OCI-LY1 (cell line): ENCODE results near the gene FAM9C.

ENCODE experiments used
- H2AFZ ChIP-seq: fragments of 200-600 bp; sonication (generic), shearing (Covaris generic); 2 replicates; pipeline ENCODE4 v1.6.0; 2014; ENCODE audit warnings: antibody characterized with exemption, mild to moderate bottlenecking, low read length
- H3F3A ChIP-seq: fragments of 200-600 bp; sonication (generic), shearing (Covaris generic); 2 replicates; pipeline ENCODE4 v1.6.0; 2014; ENCODE audit warnings: mild to moderate bottlenecking, antibody characterized with exemption, low read length, moderate library complexity; ENCODE audit not compliant: insufficient read depth
- H3K27ac ChIP-seq: fragments of 200-600 bp; sonication (generic); 2 replicates; pipeline ENCODE4 v1.5.1; 2014; ENCODE audit warnings: low read length, mixed run types, mild to moderate bottlenecking, low read depth; ENCODE audit not compliant: poor library complexity, severe bottlenecking
- H3K27me3 ChIP-seq: fragments of 200-600 bp; sonication (generic); 2 replicates; pipeline ENCODE4 v1.6.0; 2014; ENCODE audit warnings: antibody characterized with exemption, mild to moderate bottlenecking, low read length, moderate library complexity; ENCODE audit not compliant: insufficient read depth
- H3K36me3 ChIP-seq: fragments of 200-600 bp; sonication (generic); 2 replicates; pipeline ENCODE4 v1.6.1; 2014; ENCODE audit warnings: mild to moderate bottlenecking, antibody characterized with exemption, low read length, moderate library complexity, mixed read lengths; ENCODE audit not compliant: insufficient read depth
- H3K4me1 ChIP-seq: fragments of 200-600 bp; sonication (generic); 2 replicates; pipeline ENCODE4 v1.5.1; 2014; ENCODE audit warnings: mild to moderate bottlenecking, low read length, moderate library complexity; ENCODE audit not compliant: insufficient read depth, severe bottlenecking
- H3K4me2 ChIP-seq: fragments of 200-600 bp; sonication (generic), shearing (Covaris generic); 2 replicates; pipeline ENCODE4 v1.6.1; 2014; ENCODE audit warnings: low read length
- H3K4me3 ChIP-seq: fragments of 200-600 bp; sonication (generic); 2 replicates; pipeline ENCODE4 v1.5.1; 2014; ENCODE audit warnings: low read length, low read depth, mild to moderate bottlenecking, mixed read lengths; ENCODE audit not compliant: poor library complexity, severe bottlenecking
- H3K79me2 ChIP-seq: fragments of 200-600 bp; shearing (Covaris generic); 2 replicates; pipeline ENCODE4 v1.6.1; 2016; ENCODE audit warnings: mixed run types, low read length, mixed read lengths; ENCODE audit not compliant: insufficient read depth
- H3K9ac ChIP-seq: fragments of 200-600 bp; sonication (generic), shearing (Covaris generic); 2 replicates; pipeline ENCODE4 v1.6.1; 2014; ENCODE audit warnings: mild to moderate bottlenecking, low read length, mixed read lengths
- H3K9me2 ChIP-seq: fragments of 200-600 bp; sonication (generic), shearing (Covaris generic); 2 replicates; pipeline ENCODE4 v1.6.1; 2014; ENCODE audit warnings: low read depth, mild to moderate bottlenecking, low read length, mixed read lengths
- H3K9me3 ChIP-seq: fragments of 200-600 bp; shearing (Covaris generic); 2 replicates; pipeline ENCODE4 v1.6.1; 2014; ENCODE audit warnings: low read length, mixed read lengths
- H4K20me1 ChIP-seq: fragments of 200-600 bp; sonication (generic), shearing (Covaris generic); 2 replicates; pipeline ENCODE4 v1.6.0; 2016; ENCODE audit warnings: mild to moderate bottlenecking, low read length; ENCODE audit not compliant: insufficient read depth
- CTCF ChIP-seq: fragments of 200-600 bp; sonication (generic), shearing (Covaris generic); IDR thresholded peaks from 2 replicates; pipeline ENCODE4 v1.5.1; 2017; ENCODE audit warnings: mild to moderate bottlenecking, antibody characterized with exemption, low read length, moderate library complexity, mixed read lengths
- EZH2 ChIP-seq: fragments of 200-600 bp; sonication (generic), shearing (Covaris generic); IDR thresholded peaks from 2 replicates; pipeline ENCODE4 v1.8.0; 2017; ENCODE audit warnings: borderline replicate concordance, mixed run types, mild to moderate bottlenecking, antibody characterized with exemption, low read length, moderate library complexity, mixed read lengths

Gene FAM9C

GRCh38 chrX:13028871-13029636, 15.4 kb downstream of the FAM9C start:
- no peak overlapping the region for H3K27ac ChIP-seq
- H3K4me2 ChIP-seq = peak overlapping the region; percentile 29; the same call in 1 of the 2 replicates
- no peaks in the 10 kb centered on the region for H4K20me1 ChIP-seq
- H2AFZ ChIP-seq = no peak overlapping the region
- no peaks in the 10 kb centered on the region for H3K9me3 ChIP-seq
- H3K4me3 ChIP-seq = no peak overlapping the region
- no peak overlapping the region; the same call in 1 of the 2 replicates for H3K9ac ChIP-seq
- no peaks in the 10 kb centered on the region for H3K79me2 ChIP-seq
- peaks cover 25% of the 10 kb centered on the region for H3K4me1 ChIP-seq
- H3K36me3 ChIP-seq = no peaks in the 10 kb centered on the region
- H3K27me3 ChIP-seq = no peaks in the 10 kb centered on the region
- H3K9me2 ChIP-seq = no peaks in the 10 kb centered on the region
- TF ChIP-seq EZH2 (no peak), CTCF (no peak)
- no peaks in the 10 kb centered on the region for H3F3A ChIP-seq

GRCh38 chrX:13026877-13027652, 17.4 kb downstream of the FAM9C start:
- Histone ChIP-seq H3K4me2 (no peak overlapping the region), H3K9me3 (no peaks in the 10 kb centered on the region), H2AFZ (no peak overlapping the region), H3K79me2 (no peaks in the 10 kb centered on the region), H3K4me1 (peaks cover 40% of the 10 kb centered on the region), H3F3A (no peaks in the 10 kb centered on the region), H3K9me2 (no peaks in the 10 kb centered on the region), H3K4me3 (no peak overlapping the region), H3K9ac (no peak overlapping the region), H3K36me3 (no peaks in the 10 kb centered on the region), H3K27me3 (no peaks in the 10 kb centered on the region), H4K20me1 (no peaks in the 10 kb centered on the region), H3K27ac (no peak overlapping the region)
- TF ChIP-seq CTCF = no peak
- TF ChIP-seq EZH2 = no peak

GRCh38 chrX:13024986-13025385, 19.4 kb downstream of the FAM9C start:
- Histone ChIP-seq H3K4me2 (no peak overlapping the region), H3K9me2 (no peaks in the 10 kb centered on the region), H2AFZ (no peak overlapping the region), H4K20me1 (no peaks in the 10 kb centered on the region), H3K4me1 (peaks cover 32% of the 10 kb centered on the region), H3K4me3 (no peak overlapping the region), H3K36me3 (no peaks in the 10 kb centered on the region), H3K9me3 (no peaks in the 10 kb centered on the region), H3K9ac (no peak overlapping the region), H3K27ac (no peak overlapping the region), H3K27me3 (no peaks in the 10 kb centered on the region), H3F3A (no peaks in the 10 kb centered on the region), H3K79me2 (no peaks in the 10 kb centered on the region)
- TF ChIP-seq EZH2 = no peak
- TF ChIP-seq CTCF = no peak
